T-helper 1 cell treated with Interleukin-12 subunit alpha and Interleukin-12 subunit beta and Interleukin-4 antibody, amounts not matched to agents 30 μg/mL and 1 μg/mL, for 36 hours (primary cell): Measurements from ENCODE around the gene GALNT2.

ENCODE experiments used
- H3K27ac Mint-ChIP-seq: one replicate; pipeline ENCODE4 v1.8.0; 2021; ENCODE audit warnings: mild to moderate bottlenecking, mixed read lengths
- H3K27me3 Mint-ChIP-seq: one replicate; pipeline ENCODE4 v1.8.0; 2021; ENCODE audit warnings: low read depth, mixed read lengths
- H3K36me3 Mint-ChIP-seq: one replicate; pipeline ENCODE4 v1.8.0; 2021; ENCODE audit warnings: low read depth, mixed read lengths
- H3K4me1 Mint-ChIP-seq: one replicate; pipeline ENCODE4 v1.8.0; 2021; ENCODE audit warnings: low read depth, mixed read lengths
- H3K4me3 Mint-ChIP-seq: one replicate; pipeline ENCODE4 v1.8.0; 2021; ENCODE audit warnings: mild to moderate bottlenecking, moderate library complexity, mixed read lengths
- H3K9me3 Mint-ChIP-seq: one replicate; pipeline ENCODE4 v1.8.0; 2021; ENCODE audit warnings: mixed read lengths

The GALNT2 gene

DNA sequence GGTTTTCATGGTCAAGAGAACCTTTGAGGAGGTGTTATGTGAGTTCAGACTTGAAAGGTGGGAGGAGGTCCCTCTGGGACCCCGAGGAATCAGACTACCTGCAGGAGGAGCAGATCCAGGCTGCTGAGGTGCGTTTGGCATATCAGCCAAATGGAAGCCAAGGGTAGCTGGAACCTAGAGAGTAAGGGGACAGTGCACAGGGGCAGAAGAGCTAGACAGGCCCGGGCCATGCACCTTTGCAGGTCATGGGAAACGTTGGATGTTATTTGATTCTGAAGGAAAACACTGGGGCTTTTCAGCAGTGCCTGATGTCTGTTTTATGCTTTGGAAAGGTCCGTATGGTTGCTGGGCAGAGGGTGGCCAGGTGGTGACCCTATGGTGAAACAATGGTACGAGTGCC lies 189.9 kb downstream of the GALNT2 start:
- no peaks in the 10 kb centered on the region for H3K27me3 Mint-ChIP-seq
- H3K4me3 Mint-ChIP-seq = no peak overlapping the region
- H3K9me3 Mint-ChIP-seq = no peaks in the 10 kb centered on the region
- H3K36me3 Mint-ChIP-seq = peaks cover 23% of the 10 kb centered on the region
- no peaks in the 10 kb centered on the region for H3K4me1 Mint-ChIP-seq
- H3K27ac Mint-ChIP-seq = no peak overlapping the region

DNA sequence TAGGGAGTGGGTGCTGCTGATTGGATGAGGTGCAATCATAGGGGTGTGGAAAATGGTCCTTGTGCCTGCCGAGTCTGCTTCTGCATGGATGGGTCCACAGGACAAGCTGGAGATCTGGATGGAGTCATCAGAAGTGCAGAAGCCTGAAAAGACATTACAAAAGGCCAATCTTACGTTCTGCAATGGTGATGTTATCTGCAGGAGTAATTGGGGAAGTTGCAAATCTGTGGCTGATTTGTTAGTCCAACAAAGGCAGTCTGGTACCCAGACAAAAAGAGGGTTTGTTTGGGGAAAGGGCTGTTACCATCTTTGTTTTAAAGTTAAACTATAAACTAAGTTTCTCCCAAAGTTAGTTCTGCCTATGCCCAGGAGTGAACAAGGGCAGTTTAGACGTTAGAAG lies 192.6 kb downstream of the GALNT2 start:
- no peaks in the 10 kb centered on the region for H3K9me3 Mint-ChIP-seq
- peaks cover 22% of the 10 kb centered on the region for H3K36me3 Mint-ChIP-seq
- H3K27me3 Mint-ChIP-seq = no peaks in the 10 kb centered on the region
- H3K27ac Mint-ChIP-seq = no peak overlapping the region
- no peak overlapping the region for H3K4me3 Mint-ChIP-seq
- H3K4me1 Mint-ChIP-seq = no peaks in the 10 kb centered on the region

DNA sequence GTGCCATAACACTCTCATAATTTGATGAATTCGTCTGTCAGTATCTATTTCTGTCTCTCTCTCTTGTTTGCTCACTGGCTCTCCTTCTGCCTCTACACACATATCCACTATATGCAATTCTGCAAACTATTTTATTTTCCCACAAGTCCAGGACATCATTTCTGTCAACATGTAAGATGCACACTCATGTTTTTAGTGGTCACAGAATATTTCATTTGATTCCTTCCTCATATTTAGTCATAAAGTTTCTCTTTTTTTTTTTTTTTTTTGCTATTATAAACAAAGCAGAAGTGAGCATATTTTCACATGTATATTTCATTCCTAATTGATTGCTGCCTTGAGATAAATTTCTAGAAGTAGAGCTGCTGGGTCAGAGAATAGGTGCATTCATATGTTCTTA lies 193.8 kb downstream of the GALNT2 start:
- Mint-ChIP-seq H3K9me3 (no peaks in the 10 kb centered on the region), H3K4me1 (no peaks in the 10 kb centered on the region), H3K4me3 (no peak overlapping the region), H3K36me3 (peaks cover 23% of the 10 kb centered on the region), H3K27me3 (no peaks in the 10 kb centered on the region), H3K27ac (no peak overlapping the region)

DNA sequence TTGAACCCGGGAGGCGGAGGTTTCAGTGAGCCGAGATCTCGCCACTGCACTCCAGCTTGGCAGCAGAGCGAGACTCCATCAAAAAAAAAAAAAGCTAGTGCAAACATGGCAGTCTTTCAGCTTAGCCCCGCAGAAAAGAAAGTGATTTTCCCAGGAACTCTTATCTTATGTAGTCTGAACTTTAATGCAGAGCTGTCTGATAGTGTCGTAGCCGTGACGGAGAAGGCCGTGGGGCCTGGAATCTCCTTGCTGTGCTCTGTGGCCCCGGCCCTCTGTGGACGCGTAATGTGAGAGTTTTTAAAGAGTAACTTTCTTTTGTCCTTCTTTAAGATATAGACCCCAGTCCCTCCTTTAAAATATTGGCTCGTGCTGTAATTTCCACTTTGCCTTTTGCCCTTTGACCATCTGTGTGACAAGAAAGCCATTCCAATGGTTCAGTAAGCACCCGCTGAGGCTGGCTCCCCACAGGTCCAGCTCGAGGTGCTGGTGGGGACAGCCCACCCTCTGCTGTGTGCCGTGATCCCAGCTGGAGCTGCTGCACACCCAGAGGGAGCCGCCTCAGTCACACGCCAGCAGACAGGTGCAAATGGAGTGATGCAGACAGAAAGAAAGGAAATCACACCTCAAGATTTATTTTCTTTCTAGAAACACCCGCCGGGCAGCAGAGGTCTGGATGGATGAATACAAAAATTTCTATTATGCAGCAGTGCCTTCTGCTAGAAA lies 195.1 kb downstream of the GALNT2 start:
- Mint-ChIP-seq H3K27ac (no peak overlapping the region), H3K9me3 (no peaks in the 10 kb centered on the region), H3K4me1 (no peaks in the 10 kb centered on the region), H3K36me3 (peaks cover 19% of the 10 kb centered on the region), H3K27me3 (no peaks in the 10 kb centered on the region), H3K4me3 (no peak overlapping the region)

DNA sequence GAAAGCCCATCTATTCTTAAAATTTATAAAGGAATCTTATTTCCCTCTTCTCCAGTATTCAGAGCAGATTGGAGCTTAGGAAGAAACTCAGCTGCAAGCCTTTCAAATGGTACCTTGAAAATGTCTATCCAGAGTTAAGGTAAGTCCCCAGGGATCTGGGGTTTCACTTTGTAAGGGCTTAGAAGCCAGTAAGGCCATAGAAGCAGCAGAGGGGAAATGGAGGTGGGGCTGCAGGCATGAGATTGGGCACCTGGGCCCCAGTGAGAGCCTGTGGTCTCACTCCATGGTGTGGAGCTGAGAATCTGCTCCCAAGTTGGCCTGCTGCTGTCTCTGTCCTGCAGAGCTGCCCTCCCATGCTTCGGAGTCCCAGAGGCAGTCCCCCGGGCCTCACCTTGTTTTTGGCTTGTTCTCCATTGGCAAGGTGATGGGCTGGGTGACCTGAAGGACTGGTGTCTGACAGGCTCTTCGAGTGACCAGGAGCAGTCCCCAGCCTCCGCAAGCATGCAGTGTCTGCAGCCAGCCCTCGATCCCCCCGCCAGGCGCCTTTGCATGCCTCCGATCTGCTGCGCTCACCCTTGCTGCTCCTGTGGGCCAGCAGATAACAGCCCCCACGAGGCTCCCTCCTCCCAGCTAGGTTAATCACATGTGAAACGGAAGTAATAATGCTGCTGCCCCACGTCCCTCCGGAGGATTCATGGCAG lies 196.0 kb downstream of the GALNT2 start:
- H3K4me3 Mint-ChIP-seq = no peak overlapping the region
- no peaks in the 10 kb centered on the region for H3K27me3 Mint-ChIP-seq
- no peaks in the 10 kb centered on the region for H3K9me3 Mint-ChIP-seq
- no peaks in the 10 kb centered on the region for H3K4me1 Mint-ChIP-seq
- H3K27ac Mint-ChIP-seq = no peak overlapping the region
- peaks cover 16% of the 10 kb centered on the region for H3K36me3 Mint-ChIP-seq

DNA sequence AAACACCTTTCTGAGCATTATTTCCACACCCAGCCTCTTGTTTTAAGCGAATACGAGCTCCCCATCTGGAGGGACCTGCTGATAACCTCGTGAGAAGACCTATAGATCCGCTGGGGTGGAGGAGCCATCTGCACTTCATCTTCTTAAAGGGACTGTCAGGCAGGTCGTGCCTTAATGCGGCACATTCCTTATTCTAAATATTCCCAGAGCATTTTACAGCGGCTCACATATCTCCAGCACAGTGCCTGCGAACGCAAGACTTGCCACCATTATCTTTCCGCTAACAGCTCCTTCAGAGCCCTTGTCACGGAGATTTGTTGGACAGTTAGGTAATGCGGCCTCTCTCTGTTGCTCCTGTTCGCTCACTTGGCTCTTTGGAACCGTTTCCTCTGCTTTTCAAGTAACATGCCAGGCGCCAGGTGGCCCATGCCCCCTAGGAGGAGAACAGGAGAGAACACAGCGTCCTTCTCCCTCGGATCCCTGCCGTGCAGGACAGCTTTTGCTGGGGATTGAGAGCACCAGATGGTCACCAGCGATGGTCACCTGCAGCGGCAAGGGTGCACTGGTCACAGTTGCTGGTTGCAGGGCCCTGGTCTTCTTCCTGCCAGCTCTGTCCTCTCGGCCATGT lies 196.6 kb downstream of the GALNT2 start:
- Mint-ChIP-seq H3K9me3 (no peaks in the 10 kb centered on the region), H3K27me3 (no peaks in the 10 kb centered on the region), H3K4me3 (no peak overlapping the region), H3K4me1 (no peaks in the 10 kb centered on the region), H3K27ac (no peak overlapping the region), H3K36me3 (peaks cover 16% of the 10 kb centered on the region)

DNA sequence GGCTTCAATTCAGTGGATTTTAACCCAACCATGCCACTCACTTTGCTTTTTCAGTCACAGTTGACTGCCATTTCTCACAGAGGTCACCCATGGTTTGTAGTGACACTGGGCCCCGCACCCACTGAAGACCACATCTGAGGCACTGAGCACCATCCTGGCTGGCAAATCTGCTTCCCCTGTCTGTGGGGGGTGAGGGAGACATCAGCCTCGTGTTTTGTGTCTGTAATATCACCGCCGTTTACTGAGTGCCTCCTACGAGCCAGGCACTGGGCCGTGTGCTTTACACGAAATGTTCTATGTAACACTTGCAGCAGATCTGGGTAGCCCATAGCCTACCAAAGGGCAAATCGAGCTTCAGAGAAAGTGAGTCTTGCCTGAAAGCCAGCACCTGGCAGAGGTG lies 197.3 kb downstream of the GALNT2 start:
- Mint-ChIP-seq H3K27me3 (no peaks in the 10 kb centered on the region), H3K9me3 (no peaks in the 10 kb centered on the region), H3K4me1 (no peaks in the 10 kb centered on the region), H3K4me3 (no peak overlapping the region), H3K27ac (no peak overlapping the region), H3K36me3 (peaks cover 12% of the 10 kb centered on the region)

DNA sequence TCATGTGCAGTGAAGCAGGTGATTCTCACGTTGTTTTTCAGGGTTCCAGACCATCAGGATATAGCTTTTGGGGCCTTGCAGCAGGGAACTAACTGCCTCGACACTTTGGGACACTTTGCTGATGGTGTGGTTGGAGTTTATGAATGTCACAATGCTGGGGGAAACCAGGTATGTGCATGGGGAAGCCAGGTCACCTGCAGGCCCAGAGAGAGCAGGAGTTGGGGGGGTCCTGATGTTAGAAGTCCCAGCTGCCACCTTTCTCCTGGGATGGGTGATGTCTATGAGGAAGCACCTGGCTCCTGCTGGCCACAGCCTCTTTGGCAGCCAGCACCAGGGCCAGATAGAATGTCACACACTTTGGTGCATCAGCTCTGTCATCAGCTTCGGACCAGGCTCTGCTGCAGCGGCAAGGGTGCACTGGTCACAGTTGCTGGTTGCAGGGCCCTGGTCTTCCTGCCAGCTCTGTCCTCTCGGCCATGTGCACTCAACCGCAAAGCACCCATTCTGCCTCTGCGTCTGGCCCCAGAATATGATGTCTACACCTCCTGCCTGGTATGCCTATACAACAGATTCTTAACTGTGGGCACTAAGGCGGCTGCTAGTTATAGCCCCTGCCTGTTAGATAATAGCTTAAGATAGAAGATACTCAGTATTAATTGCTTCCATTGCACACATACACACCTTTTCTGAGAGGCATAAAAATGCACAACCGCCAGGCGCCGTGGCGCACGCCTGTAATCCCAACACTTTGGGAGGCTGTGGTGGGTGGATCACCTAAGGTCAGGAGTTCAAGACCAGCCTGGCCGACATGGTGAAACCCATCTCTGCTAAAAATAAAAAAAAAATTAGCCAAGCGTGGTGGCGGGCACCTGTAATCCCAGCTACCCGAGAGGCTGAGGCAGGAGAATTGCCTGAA lies 198.4 kb downstream of the GALNT2 start:
- Mint-ChIP-seq H3K27ac (no peak overlapping the region), H3K4me3 (no peak overlapping the region), H3K27me3 (no peaks in the 10 kb centered on the region), H3K9me3 (no peaks in the 10 kb centered on the region), H3K4me1 (peaks cover 6% of the 10 kb centered on the region), H3K36me3 (peaks cover 10% of the 10 kb centered on the region)

DNA sequence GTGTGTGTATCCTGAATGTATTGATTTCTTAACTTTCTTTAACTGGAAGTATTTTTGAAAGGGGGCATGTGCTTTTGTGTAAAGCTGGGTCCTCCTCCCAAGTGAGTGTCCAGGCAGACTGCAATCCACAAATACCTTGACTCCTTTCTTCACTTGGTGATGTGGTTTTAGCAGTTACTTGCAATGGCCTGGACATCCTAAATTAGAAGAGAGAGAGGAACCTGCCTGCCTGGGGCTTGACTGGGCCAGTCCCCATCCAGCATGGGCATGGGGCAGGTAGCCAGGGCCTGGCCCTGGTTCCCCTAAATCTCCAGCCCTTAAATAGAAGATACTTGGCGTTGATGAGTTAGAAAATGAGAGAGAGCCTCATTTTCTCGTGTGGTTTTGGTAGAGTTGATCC lies 199.4 kb downstream of the GALNT2 start:
- H3K4me3 Mint-ChIP-seq = no peak overlapping the region
- no peaks in the 10 kb centered on the region for H3K9me3 Mint-ChIP-seq
- peaks cover 10% of the 10 kb centered on the region for H3K36me3 Mint-ChIP-seq
- H3K4me1 Mint-ChIP-seq = peaks cover 14% of the 10 kb centered on the region
- H3K27me3 Mint-ChIP-seq = no peaks in the 10 kb centered on the region
- no peak overlapping the region for H3K27ac Mint-ChIP-seq

DNA sequence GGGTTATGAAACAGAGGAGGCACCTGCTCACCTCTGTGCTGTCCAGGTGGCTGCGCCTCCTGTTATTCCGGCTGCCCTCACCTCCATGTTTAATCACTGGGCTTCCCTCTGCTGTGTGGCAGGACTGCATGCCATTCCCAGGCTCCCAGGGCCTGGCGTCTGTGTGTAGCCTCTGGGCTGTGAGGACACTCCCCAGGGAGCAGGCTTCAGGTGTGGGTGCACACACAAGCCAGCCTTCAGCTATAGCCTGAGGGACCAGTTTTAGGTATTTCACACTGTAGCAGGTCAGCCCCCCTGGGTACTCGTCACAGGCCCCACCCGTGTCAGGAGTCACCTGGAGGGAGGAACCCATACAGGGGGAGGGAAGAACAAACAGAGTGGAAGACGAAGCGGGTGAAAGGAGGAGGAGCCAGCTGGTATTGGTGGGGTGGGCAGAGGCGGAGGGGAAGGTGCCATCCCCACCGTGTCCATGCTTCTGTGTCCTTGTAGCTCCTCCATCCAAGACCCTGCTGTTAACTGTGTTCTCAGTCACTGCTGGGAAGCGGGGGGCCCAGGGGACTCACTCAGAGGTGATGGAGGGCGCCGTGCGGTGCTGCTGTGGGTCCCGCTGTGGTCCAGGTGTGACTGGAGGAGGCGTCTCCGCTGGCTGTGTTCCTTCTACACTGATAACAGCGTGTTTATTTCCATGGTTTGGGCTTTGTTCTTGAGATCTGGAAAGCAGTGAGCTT lies 200.5 kb downstream of the GALNT2 start:
- peak overlapping the region; percentile 32 for H3K27ac Mint-ChIP-seq
- H3K9me3 Mint-ChIP-seq = no peaks in the 10 kb centered on the region
- peaks cover 15% of the 10 kb centered on the region for H3K4me1 Mint-ChIP-seq
- no peak overlapping the region for H3K4me3 Mint-ChIP-seq
- peaks cover 10% of the 10 kb centered on the region for H3K36me3 Mint-ChIP-seq
- H3K27me3 Mint-ChIP-seq = no peaks in the 10 kb centered on the region

DNA sequence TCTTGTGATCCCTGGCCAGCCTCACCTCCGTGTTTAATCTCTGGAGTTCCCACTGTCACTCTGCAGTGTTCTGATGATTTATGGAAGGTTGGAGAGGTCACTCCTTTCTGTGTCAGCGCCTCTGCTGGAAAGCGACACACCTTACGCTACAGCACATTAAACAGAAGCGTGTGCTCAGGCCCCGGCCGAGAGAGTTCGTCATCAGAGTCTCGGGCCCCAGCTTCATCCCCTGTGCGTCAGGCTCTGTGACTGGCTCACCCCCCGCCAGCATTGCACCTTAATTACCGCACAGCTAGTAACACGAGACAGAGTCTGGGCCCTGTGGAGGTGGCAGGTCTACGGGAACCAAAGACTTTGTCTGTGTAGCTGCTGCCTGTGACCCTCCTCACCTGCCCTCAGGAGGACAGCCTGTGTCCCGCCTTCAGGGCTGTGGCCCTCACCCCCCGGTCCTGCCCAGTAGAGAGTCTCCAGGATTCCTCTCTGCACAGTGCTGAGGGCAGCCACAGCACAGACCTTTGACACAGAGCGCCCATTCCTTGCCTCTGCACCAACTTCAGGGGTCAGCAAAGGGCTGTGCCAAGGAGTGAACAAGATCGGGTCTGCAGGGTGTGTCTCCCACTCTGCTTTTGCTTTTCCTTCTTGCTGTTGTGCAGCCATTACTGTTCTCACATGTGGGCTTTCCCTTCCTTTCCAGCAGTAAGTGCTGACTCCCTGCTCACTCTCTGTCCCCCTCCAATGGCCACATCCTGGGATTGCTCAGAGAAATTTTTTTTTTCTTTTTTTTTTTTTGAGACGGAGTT lies 201.5 kb downstream of the GALNT2 start:
- Mint-ChIP-seq H3K9me3 (no peaks in the 10 kb centered on the region), H3K36me3 (peaks cover 10% of the 10 kb centered on the region), H3K27me3 (no peaks in the 10 kb centered on the region), H3K4me1 (peaks cover 20% of the 10 kb centered on the region), H3K27ac (no peak overlapping the region), H3K4me3 (no peak overlapping the region)

DNA sequence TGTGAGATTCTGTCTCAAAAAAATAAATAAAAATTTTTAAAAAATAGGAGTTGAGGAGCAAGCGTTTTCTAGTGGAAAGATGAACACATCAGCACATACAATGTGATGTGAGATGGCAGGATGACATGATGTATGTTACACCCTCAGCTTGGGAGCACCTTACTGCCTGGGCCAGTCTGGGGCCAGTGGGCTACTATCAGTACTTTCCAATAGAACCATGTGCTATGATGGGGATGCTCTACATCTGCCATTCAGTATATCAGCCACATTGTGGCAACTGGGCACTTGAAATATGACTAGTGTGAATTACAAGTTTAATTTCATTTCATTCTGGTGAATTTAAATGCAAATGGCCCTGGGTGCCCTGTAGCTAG lies 203.1 kb downstream of the GALNT2 start:
- H3K9me3 Mint-ChIP-seq = no peaks in the 10 kb centered on the region
- peaks cover 5% of the 10 kb centered on the region for H3K36me3 Mint-ChIP-seq
- H3K27me3 Mint-ChIP-seq = no peaks in the 10 kb centered on the region
- no peak overlapping the region for H3K4me3 Mint-ChIP-seq
- H3K4me1 Mint-ChIP-seq = peaks cover 26% of the 10 kb centered on the region
- H3K27ac Mint-ChIP-seq = peak overlapping the region; percentile 64

DNA sequence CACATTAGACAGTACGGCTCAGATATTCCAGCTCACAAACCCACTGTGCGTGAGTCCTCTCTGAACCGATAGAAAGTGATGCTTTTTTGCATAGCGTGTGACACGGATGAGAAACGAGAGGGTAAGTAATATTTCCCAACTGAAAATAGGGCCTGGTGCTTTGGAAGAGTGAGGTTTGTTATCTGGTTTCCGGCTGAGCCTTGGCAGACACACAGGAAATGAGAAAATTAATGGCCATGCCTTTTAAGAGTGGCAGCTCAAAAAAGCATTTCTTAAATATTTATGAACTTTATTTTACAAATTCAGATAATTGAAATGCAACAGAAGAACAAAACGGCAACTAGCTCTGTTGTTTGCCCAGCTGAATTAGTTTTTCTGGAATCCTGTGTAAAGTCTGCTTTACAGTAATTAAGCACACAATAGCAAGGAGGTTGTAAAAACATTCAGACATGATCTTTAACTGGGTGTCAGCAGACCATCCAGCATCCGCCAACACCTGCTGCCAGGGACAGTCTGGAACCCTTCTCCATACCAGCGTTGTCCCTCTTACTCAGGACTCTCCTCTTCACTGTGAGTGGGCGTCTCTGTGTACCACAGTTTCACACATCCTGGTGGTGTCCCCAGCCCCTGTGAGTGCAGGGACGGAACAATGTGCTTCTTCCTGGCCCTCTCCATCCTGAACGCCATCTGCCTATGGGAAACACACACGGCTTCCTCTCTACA lies 203.7 kb downstream of the GALNT2 start:
- H3K36me3 Mint-ChIP-seq = peaks cover 7% of the 10 kb centered on the region
- no peaks in the 10 kb centered on the region for H3K9me3 Mint-ChIP-seq
- peaks cover 26% of the 10 kb centered on the region for H3K4me1 Mint-ChIP-seq
- no peak overlapping the region for H3K4me3 Mint-ChIP-seq
- peak overlapping the region; percentile 64 for H3K27ac Mint-ChIP-seq
- H3K27me3 Mint-ChIP-seq = no peaks in the 10 kb centered on the region
